Hematopoietic multipotent progenitor cell treated with erythropoietin and hydrocortisone succinate and interleukin-3 and kit ligand, for 4 days (in vitro differentiated cells): ENCODE results near the gene TLR6.
A peak's percentile ranks its signal among the peaks of the same experiment; 100 is the strongest.

Experiments used
- DNase-seq: peaks from one replicate; pipeline ENCODE4 v3.0.0-alpha.2; 2015

Gene TLR6

DNA sequence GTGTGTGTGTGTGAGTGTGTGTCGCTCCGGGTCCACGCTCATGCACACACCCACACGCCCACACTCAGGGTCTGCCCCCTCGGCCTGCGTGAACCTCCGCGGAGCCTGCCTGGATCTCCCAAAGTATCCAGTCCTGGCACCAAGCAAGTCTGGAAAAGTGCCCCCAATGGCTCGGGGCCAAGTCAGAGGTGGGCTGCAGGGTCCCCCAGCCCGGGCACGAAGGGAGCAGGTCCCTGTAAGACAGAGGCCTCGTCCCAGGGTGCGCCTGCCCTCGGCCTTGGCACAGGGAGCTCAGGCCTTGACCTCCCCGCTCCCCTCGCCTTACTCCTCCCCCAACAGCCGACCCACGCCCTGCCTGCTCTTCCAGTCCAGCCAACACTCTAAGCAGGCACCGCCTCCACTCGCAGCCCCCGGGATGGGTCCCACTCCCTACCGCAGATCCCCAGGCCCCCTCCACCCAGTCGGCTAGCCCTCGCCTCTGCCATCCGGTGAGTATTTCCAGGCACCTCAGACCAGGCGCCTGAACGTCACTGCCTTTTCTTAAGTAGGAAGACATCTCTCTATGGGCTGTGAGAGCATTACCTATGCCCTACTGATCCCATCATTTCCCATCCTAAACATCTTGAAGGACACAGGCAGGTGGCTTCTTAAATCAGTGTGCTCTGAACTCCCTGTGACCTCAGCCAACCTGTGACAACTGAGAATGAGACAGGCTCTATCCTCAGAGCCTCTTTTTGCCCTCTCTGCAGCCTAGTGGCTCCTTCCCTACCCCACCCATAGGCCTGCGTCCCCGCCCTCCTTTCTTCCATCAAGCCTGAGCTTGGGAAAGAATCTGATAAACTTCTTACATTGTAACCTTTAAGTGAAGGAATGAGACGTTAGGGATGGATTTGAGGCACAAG, 11.7 kb upstream of the TLR6 start:
- no peak for DNase-seq

DNA sequence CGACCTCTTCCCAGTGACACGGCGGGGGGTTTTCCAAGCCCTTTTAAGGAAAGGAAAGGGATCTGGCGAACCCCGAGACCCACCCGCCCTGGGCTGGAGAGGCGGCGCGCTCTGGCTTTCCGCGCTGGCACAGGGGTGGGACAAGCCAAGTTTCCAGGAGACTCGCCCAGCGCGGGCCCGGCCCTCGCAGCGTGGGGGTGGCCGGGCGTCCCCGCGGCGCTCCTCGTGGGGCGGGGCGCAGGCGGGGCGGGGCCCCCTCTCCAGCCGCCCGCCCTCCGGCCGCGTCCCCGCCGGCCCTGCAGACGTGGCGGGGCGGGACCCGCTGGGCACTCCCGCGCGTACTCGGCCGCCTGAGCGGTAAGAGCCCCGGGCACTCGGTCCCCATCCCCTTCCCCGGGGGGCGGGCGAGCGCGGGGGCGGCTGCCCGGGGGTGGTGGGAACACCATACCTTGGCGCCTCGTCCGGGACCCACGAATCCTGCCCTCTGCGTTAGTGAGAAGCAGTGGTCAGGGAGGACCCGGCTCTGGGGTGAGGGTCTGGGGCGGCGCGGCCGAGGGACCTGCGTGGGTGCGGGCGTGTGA, 11.0 kb upstream of the TLR6 start, which contains the start of gene FAM114A1:
TSS of gene FAM114A1 (plus strand) at position 329 of the 581 bp plus-strand sequence. CDS start 10,273 bp downstream, outside the sequence.
- peak; percentile 85 for DNase-seq

DNA sequence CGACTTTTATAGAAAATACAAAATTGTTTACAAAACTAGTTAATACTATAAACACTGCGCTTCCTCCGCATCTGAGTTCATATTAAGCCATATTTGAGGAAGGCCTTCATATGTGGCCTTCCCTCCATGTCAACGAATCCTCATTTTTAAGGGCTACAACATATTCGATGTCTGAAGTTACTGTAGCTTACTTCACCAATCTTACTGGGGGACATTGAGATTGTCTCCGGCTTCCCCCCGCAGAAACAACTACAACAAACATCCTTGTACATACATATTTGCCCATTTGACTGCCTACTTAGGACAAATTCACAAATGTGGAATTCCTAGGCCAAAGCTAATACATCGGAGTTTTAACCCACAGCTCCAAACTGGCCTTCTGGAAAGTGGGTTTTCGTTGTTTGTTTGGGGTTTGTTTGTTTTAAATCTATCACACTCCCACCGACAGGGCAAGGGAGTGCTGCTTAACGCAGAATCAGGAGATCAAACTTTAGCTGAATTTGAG, 10.4 kb upstream of the TLR6 start:
- DNase-seq: no peak

DNA sequence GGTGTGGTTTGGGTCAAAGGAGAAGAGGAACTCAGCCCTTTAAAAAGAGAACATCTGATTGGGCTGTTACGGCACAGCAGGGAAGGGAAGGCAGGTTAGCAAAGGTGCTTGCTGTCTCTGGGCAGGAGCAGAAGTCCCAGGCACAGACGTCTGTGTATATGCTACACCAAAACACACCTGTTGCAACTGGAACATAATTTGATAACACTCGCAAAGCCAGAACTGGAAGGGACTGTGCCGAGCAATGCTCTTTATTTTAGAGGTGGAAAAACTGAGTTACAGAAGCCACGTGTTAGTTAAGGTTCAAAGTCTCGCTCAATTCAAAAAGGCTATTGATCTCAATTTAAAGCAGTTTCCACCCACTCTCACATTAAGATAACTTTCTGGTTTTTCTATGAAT, 8.8 kb upstream of the TLR6 start:
- DNase-seq: no peak

DNA sequence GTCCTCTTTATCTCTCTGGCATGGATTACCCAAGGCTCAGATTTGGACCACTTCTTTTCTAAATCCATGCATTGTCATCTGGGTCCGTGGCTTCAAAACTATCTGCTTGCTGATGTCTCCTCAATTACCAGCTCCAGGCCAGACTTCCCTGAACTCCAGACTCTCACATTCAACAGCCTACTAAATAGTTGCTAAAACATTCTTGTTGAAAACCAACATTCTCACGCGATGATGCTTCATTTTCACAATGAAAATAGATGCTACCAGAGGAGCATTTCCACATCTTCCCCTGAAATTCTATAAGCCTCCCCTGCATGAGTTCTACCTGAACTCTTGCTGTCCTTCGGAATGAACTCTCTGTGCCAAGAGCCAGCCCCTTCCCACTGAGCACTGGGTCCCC, 5.2 kb upstream of the TLR6 start:
- no peak for DNase-seq

DNA sequence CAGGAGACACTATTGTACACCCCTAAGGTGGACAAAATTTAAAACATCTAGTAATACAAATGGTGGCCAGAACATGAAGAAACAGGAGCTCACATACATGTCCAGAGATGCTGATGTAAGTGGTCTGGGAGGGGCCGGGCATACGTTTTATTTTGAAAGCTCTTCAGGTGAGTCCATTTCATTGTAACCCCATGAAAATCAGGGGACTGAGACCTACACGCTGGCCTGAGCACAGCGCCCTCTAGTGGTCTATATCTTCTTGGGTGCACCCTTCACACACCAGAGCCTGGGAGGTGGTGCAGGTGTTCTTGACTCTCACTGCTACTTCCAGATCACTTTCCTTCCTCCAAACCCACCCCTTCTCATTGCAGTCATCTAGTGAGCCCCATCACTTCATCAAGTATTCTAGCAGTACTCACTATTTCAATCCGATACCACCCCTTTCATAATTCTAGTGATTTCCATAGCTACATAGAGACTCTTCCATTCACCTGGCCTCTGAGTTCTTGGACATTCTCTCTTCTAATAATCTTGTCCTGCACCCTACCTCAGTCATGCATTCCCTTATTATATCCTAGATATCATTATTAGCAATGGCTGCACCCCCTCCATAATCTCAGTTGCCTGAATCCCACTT, 4.3 kb upstream of the TLR6 start:
- DNase-seq: peak; percentile 80

DNA sequence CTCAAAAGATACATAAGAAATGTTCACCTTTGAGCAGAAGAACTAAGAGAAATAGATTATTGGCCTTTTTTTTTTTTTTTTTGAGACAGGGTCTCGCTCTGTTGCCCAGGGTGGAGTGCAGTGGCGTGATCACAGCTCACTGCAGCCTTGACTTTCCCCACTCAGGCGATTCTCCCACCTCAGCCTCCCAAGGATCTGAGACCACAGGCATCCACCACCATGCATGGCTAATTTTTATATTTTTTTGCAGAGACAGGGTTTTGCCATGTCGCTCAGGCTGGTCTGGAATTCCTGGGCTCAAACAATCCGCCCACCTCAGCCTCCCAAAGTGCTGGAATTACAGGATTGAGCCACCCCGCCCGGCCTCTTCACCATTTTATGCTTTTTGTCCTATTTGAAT, 2.9 kb upstream of the TLR6 start:
- DNase-seq: no peak

DNA sequence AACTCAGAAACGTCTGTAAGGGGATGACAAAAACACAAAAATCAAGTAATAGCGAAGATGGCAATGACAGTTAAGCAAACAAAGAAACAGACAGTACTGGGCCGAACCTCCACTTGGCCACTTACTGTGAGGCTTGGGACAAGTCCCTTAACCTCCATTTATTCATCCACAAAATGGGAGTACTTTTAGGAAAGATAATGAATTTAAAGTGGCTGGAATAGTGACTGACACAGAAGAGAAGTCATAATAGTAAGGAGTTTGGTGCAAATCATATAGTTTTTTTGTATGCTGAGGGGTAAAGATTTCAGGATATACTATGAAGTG, 1.4 kb upstream of the TLR6 start:
- no peak for DNase-seq

DNA sequence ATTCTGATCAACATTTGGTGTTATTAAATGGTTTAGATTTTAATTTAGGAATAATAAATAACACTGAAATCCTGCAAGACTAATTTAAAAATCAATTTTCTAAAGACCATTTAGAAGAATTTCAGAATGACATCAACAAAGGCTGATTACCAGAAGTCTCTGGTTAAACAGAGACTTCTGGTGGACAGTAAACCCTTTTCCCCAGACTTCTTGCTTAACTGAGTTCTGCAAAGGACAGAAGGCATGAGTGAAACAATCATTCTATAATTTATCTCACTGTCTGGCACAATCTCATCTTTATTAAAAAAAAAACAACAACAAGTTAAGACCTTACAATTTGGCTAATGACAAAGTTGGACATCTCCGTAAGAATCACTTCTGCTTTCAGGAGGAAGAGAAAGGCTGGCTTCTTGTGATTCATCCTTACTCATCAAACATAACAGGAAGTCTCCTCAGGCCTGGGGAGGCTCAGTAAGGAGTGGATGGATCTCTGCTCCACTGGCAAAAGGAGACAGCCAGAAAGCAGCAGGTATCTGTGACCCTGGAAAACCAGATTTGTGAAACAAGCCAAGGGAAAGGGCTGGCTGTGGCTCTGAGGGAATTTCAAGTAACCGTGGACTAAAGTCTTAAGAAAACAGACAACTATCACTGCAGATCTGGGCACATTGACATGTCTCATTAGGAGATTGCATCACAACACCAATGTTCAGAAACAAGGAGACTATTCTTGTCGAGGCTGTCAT, 908 bp upstream of the TLR6 start:
- DNase-seq: peak; percentile 77

DNA sequence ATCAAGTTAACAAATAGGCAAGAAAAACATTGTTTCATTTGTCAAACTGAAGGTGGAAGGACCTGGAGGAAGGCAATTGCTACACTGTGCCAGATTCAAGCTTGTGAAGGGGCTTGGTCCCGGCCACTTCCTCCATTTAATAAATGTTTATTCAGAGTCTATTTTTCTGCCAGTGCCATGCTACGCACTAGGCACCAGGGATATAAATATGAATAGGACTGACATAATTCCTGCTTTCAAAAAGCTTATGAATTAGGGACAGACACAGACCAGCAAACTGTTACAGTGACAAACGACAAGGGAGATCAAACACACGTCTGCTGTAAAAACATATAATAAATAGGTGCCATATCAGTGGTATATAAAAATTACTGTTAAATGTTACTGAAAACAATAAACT, 571 bp downstream of the TLR6 start:
- peak; percentile 64 for DNase-seq

DNA sequence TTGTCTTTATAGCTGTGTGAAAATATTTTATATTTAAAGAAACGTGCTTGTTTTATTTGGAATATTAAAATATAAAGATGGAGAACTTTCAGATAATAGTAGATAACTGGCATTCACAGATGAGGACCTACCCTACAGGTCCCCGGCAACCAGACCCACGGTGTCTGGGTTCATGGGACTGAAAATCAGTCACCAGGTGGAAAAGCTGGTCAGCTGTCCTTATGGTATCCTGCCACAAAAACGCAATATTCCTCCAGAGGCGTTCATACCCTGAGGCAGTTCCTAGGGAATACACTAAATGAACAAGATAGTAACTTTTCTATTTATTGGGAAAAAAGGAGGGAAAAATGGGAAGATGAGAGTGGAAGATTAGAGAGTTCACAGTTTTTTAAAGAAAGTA, 1.2 kb downstream of the TLR6 start:
- no peak for DNase-seq

DNA sequence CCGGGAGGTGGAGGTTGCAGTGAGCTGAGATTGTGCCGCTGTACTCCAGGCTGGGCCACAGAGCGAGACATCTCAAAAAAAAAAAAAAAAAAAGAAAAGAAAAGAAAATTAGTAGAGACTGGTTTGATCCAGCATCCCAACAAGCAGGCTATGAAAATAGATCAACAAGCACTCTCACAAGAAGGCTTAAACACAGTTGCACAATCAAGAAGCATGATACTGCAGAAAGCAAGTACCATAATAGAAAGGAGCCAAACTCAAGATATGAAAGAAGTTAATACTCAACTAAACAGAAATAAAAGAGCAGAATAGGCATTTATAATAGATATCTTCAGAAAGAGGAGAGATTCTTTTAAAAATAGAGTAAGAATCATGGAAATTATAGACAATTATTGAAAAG, 10.6 kb downstream of the TLR6 start:
- DNase-seq: no peak

DNA sequence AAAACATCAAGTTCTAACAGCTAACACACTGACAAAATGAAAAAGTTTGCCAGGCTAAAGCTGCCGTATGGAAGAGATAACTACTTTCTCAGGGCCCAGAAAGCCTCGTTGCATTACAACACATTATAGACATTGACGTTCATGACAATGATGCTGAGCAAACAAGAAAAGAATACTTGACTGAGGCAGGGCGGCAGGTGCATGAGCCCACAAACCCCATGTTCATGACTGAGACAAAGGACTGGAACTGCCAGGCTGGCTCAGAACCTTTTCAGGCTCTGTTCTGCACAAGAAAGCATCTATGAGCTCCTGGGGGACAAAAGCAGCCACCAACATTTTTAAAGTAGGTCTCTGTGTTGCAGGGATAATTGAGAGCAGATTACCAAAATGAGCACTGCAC, 13.6 kb downstream of the TLR6 start:
- DNase-seq: no peak

DNA sequence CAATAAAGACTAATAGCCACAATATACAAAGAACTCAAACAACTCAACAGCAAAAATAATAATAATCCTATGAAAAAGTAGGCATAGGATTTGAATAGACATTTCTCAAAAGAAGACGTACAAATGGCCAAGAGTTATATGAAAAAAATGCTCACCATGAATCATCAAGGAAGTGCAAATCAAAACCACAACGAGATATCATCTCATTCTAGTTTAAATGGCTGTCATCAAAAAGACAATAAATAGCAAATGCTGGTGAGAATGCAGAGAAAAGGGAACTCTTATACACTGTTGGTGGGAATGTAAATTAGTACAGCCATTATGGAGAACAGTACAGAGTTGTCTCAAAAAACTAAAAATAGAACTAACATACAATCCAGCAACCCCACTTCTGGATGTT, 18.8 kb downstream of the TLR6 start:
- peak; percentile 72 for DNase-seq

DNA sequence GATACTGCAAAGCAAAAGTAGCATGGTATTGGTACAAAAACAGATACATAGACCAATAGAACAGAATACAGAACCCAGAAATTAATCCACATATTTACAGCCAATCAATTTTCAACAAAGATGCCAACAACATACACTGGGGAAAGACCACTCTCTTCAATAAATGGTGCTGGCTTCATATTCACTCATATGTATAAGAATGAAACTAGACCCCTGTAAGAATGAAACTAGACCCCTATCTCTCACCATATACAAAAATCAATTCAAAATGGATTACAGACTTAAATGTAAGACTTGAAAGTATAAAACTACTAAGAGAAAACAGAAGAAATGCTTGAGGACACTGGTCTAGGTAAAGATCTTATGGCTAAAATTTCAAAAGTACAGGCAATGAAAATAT, 19.3 kb downstream of the TLR6 start:
- DNase-seq: no peak

DNA sequence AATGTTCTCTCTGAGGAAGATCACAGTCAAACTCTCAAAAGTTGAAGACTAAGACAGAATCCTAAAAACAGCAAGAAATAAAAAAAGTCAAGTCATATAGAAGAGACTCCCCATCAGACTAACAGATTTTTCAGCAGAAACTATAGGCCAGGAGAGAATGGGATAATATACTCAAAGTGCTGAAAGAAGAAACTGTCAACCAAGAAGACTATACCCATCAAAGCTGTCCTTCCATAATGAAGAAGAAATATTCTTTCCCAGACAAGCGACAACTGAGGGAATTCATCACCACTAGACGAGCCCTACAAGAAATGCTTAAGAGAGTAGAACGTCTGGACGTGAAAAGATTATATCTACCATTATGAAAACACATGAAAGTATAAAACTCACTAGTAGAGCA, 22.0 kb downstream of the TLR6 start:
- no peak for DNase-seq

DNA sequence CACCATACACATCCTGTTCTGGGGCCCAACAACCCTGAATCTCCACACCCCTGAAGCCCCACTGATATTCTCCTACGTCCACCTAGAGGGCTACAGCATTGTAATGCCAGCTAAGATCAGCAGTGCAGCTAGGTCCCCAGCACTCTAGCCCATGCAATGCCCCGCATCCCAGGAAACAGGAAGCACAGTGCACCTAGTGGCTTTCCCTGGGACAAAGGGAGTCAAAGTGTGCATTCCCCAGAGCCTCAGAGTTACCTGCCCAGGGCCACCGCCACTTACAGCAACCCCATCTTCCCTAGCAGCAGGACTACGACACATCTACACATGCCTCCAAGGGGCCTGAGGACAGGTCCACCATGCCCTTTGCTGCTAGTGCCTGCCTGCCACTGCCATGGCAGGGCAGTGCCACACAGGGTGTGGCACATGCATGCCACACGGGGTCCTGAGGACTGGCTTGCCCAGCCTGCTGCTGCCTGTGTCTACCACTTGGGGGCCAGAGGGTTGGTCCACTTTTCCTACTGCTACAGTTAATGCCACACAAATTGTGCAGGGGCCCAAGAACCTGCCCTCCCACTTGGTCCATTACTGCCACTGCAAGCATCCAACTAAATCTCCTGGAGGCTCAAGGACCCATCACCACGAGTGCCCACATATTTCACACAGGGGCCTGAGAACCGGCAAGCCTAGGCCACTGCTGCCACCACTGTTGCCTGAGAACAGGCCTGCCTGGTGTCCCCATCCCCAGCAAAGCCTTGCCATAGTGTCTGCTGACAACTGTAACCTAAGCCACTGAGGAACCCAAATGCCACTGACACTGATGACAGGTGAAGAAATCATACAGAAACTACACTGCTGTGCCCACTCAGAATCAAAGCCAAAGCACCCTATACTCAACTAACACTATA, 23.7 kb downstream of the TLR6 start:
- DNase-seq: peak; percentile 14

DNA sequence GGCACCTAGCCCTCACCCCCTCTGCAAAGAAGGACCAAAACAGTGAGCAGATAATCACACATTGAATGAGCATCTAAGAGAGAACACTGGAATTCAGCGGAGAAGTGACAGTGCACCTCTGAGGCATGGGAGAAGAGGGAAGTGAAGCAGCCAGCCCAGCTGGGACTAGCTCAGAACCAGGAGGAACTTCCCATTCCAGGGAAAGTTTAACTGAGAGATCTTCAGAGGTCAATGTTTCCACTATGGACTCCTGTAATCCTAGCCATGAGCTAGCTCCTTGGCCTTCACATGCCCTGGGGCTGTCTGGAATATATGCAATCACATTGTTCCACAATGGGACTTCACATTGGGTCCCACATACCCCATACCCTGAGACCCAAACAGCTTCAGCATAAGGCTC, 24.4 kb downstream of the TLR6 start:
- no peak for DNase-seq

DNA sequence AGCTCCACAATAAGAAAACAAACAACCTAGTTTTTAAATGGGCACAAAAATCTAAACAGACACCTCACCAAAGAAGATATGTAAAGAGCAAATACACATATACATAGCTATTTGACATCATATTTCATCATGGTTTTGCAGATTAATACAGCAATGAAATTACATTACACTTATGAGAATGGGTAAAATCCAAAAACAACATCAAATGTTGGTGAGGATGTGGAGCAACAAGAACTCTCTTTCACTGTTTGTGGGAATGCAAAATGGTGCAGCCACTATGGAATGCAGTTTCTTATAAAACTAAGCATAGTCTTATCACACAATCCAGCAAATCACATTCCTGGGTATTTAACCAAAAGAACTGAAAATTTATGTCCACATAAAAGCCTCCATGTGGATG, 25.0 kb downstream of the TLR6 start:
- no peak for DNase-seq

DNA sequence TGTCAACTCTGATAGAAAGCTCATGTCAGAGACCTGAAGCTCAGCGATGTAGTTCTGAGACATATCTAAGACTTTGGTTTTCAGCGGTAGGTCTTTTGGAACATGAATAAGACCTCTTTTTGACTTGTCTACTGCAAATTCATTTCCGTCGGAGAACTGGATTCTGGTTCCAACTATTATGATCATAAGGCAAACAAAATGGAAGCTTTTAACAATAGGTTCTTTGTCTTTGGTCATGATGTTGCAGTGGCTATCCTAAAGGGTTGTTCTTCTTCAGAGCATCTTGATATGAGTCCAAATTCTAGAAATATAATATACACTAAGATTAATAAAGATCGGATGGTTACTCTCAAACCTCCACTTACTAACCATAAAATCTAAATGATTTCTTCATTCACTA, 27.4 kb downstream of the TLR6 start:
- no peak for DNase-seq

DNA sequence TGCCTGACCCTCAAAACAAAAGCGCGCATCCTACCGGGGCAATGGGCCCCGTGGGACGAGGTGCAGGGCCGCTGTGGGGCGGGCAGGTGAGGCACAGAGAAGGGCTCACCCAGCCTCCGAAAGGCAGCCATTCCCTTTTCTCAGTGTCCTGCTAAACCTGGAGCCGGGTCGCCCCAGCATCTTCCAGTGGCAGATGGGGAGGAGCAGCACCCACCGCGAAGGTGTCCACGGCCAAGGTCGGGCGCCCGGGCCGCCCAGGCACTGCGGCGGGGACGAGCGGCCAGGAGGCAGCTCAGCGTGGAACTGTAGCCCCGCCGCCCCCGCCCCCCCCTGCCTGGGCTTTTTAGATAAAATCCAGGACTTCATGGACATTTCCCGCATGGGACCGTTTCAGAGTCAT, 32.9 kb downstream of the TLR6 start:
- no peak for DNase-seq

DNA sequence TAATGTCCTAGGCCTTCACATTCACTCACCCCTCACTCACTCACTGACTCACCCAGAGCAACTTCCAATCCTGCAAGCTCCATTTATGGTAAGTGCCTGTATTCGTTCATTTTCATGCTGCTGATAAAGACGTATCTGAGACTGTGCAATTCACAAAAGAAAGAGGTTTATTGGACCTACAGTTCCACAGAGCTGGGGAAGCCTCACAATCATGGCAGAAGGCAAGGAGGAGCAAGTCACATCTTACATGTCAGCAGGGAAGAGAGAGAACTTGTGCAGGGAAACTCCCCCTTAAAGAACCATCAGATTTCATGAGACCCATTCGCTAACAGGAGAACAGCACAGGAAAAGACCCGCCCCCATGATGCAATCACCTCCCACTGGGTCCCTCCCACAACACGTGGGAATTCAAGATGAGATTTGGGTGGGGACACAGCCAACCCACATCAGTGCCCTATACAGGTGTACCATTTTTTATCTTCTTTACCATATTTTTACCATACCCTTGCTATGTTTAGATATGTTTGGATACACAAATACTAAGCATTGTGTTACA, 33.8 kb downstream of the TLR6 start:
- no peak for DNase-seq
